AG09309 (cell line): Measurements from ENCODE around the gene ELMOD3.
"Not testable (repeated sequence)": the region's sequence is repeated elsewhere in the genome, so short reads cannot be mapped to it uniquely, and the experiment has no call there.

Experiments
- DNase-seq: peaks from one replicate; pipeline ENCODE4 v3.0.0-alpha.2; 2010; ENCODE audit warnings: low read depth
- H3K4me3 ChIP-seq: 2 replicates; pipeline ENCODE4 v1.5.1; 2011; ENCODE audit warnings: mild to moderate bottlenecking, low read depth, low read length, moderate library complexity; ENCODE audit not compliant: control insufficient read depth
- TF ChIP-seq, protein P1 (sequence below): IDR thresholded peaks from 2 replicates; pipeline ENCODE4 v1.5.1; 2011; ENCODE audit warnings: mild to moderate bottlenecking, low read depth, low read length, inconsistent platforms; ENCODE audit not compliant: insufficient read depth, control insufficient read depth; ENCODE audit errors: missing control alignments

ELMOD3 gene

DNA sequence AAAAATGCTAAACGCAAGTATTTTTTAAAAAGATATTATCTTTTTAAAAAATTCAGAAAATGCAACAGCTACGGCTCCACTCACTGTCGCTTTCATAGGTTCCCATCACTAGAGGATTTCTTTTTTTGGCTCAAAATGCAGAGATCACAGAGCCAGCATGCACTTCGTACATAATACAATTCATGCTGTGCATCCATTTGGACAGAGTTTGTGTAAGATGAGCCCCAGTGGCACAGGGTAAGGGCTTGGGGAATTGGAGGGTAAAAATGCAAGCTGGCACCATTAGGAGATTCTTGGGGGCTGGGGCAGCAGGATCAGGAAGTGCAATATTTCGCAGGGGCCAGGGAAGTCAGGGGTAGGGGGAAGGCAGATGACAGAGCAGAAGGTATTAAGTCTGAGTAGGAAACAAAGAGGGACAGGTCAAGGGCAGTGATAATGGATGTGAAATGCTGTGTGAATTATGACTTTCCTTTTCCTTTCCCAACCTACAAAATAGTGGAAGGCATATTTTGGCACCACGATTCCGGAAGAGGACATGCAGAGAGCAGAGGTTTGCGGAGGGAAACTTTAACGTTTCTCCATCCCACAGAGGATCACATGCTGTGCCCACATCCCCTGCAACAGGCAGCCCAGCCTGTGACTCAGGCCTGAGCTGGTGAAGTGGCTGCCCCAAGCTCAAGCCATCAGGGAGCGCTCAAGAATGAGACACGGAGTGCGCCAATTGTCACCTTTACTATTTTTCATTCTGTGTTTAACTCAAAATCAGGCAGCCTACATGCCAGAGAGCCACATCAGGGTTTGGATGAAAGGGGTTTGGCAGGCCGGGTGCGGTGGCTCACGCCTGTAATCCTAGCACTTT is 50.9 kb downstream of the ELMOD3 start:
- TF ChIP-seq, protein P1, sequence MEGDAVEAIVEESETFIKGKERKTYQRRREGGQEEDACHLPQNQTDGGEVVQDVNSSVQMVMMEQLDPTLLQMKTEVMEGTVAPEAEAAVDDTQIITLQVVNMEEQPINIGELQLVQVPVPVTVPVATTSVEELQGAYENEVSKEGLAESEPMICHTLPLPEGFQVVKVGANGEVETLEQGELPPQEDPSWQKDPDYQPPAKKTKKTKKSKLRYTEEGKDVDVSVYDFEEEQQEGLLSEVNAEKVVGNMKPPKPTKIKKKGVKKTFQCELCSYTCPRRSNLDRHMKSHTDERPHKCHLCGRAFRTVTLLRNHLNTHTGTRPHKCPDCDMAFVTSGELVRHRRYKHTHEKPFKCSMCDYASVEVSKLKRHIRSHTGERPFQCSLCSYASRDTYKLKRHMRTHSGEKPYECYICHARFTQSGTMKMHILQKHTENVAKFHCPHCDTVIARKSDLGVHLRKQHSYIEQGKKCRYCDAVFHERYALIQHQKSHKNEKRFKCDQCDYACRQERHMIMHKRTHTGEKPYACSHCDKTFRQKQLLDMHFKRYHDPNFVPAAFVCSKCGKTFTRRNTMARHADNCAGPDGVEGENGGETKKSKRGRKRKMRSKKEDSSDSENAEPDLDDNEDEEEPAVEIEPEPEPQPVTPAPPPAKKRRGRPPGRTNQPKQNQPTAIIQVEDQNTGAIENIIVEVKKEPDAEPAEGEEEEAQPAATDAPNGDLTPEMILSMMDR, result no peak
- H3K4me3 ChIP-seq, result peak overlapping the region; percentile 10

DNA sequence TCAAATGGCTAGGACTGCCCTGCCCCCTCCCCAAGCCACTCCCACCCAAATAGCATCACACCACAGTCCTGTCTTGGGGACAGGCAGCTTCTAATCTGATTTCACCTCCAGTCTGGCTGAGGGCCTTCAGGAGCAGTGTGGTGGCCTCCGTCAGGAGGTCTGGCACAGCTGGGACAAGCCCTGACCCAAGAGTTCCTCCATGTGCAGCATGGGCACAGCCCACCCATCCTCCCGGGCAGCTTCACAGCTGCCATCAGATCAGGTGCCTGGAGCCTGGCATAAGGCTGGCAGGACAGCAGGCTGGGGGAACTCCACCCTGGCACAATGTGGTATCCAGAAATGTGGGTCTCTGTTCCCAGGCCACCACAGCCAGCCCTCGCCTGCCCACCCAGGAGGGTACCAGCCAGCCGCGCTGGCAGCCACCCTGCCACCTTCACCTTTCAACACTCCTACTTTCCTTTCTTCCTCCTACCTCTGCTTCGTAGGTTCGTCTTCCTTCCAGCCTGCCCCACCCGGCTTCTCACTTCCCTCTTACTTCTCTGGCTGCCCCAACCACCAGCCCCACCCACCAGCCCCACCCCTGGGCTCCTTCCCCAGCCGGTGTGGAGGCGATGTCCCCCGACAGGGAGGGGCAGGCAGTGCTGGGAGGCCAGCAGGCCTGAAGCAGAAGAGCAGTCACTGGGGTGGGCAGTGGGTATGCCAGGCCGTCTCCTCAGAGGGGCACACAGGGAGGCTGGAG is 55.4 kb downstream of the ELMOD3 start, which contains the start of gene CAPG:
TSS of gene CAPG (minus strand) at position 522 of the 739 bp plus-strand sequence. CDS start 8,221 bp downstream, outside the sequence.
- DNase-seq, result no peak

More for the DNA sequence above, 50.9 kb downstream of the ELMOD3 start:
- DNase-seq, result peak; percentile 55

DNA sequence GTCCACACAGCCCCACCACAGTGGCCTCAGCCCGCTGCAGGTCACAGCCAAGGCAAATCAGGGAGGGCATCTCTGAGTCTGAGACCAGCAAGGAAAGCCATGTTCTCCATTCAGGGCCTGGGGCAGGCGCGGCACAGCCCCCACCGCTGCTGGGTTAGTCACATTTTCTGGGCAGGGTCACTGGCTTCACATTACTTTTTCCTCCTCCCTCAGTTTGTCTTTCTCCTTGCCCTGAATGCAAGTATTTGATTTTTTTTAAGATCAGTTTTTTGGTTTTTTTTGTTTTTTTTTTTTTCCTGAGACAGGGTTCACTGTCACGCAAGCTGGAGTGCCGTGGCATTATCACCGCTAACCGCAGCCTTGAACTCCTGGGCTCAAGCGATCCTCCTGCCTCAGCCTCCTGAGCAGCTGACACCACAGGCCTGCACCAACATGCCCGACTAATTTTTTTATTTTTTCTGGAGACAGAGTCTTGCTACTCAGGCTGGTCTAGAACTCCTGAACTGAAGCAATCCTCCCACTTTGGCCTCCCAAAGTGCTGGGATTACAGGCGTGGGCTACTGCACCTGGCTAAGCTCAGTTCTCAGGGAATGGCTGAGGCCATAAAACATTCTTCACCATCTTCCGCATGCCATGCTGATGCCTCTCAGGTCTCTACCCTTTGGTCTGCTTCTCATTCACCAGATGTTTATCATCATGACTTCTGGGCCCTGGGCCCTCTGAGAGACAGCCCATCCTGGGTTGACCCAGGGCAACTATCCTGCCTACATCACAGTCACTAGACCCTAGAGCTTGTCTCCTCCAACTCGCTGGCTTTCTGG is 56.2 kb downstream of the ELMOD3 start:
- H3K4me3 ChIP-seq, result no peak overlapping the region
- no peak for DNase-seq
- TF ChIP-seq, protein P1, result no peak

More for the DNA sequence above, 55.4 kb downstream of the ELMOD3 start, which contains the start of gene CAPG:
- H3K4me3 ChIP-seq, result no peak within 1 kb of the TSS
- TF ChIP-seq, protein P1, result no peak

DNA sequence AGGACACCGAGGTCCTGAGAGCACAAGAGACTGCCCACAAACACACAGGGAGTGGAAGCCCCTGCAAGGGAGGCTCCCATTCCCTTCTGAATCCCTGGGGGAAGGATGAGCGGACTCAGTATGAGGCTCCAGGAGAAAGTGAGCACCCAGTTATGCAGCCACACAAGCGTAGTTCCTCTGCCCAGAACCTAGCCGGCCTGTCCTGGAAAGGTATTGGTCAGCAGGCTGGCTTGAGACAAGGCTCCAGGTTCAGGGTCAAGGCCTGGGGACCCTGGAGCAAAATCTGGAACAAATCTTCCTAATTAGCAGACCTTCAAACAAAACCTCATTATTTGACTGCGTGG is 56.8 kb downstream of the ELMOD3 start:
- no peak overlapping the region for H3K4me3 ChIP-seq
- TF ChIP-seq, protein P1, result no peak
- no peak for DNase-seq

DNA sequence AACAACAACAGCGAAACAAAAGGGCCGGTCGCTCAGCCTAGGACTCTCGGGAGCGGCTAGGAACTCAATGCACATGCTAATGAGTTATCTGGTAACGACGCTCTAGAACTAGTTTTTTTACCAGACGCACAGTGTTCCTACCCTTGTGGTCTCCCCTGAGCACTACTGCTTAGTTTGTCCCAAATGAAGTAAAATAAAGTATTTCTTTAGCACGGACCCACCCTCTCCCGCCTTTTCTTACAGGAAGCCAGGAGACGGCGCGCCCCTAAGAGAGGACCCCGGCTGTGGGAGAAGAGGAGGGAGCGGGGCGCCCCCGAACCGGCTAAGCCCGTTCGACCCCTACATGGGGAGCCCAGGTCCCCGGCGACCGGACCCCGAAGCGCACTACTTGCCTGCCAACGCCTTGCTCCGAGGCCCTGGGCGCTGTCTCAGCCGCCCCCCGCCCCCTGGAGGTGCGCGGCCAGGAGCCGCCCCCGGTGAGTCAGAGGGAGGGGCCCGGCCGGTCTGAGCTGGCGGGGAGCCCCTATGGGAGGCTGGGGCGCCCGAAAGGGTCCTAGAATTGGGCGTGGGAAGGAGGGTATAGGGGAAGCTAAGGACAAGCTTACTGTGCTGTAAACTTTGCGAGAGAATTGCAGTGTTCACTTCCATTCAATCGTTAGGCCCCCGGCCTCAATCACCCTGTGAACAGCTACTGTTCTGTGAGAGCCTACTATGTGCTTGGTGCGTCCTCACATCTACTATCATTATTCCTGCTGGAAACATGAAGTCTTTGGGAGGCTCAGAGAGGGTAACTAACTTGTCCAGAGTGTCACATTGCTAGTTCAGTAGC is 59.2 kb downstream of the ELMOD3 start:
- H3K4me3 ChIP-seq, result peak overlapping the region; percentile 66
- DNase-seq, result no peak
- TF ChIP-seq, protein P1, result no peak

DNA sequence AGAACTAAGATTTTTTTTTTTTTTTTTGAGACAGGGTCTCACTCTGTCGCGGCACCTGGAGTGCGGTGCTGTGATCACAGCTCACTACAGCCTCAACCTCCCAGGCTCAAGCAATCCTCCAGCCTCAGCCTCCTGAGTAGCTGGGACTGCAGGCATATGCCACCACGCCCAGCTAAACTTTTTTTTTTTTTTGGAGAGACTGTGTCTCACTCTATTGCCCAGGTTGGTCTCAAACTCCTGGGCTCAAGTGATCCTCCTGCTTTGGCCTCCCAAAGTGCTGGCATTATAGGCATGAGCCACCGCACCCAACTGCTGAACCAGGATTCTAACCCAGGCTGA is 59.8 kb downstream of the ELMOD3 start:
- not testable (repeated sequence) for H3K4me3 ChIP-seq

More for the DNA sequence above, 59.8 kb downstream of the ELMOD3 start:
- not testable (repeated sequence) for DNase-seq
